ENCODE results near the gene TRPC5OS.

The TRPC5OS gene

GRCh38 chrX:111869639-111870034, 6.3 kb upstream of the TRPC5OS start:
- no peak overlapping the region for H2AFZ ChIP-seq (ENCODE audit: low read depth, low read length)
- TF ChIP-seq CTCF (IDR thresholded peaks at IDR 0.05; ENCODE audit: borderline replicate concordance, extremely low read depth, low read length, poor library complexity, severe bottlenecking) (peak; percentile 70), EZH2 (IDR thresholded peaks at IDR 0.05; ENCODE audit: borderline replicate concordance, low read depth, low read length, severe bottlenecking) (no peak)

GRCh38 chrX:111874241-111874640, 1.7 kb upstream of the TRPC5OS start:
- no peak overlapping the region for H3K4me3 ChIP-seq (ENCODE audit: low read depth in 1 of 2, low read length in 2 of 2)
- ATAC-seq (ENCODE audit: insufficient read depth, low read depth), result no peak
- H3K27ac ChIP-seq (ENCODE audit: low read length), result no peak overlapping the region
- H3K9me3 ChIP-seq (ENCODE audit: insufficient read depth, low read length, severe bottlenecking), result no peaks in the 10 kb centered on the region
- no peak overlapping the region for H3K4me2 ChIP-seq (ENCODE audit: insufficient read depth, low read length)
- no peak for DNase-seq
- TF ChIP-seq CTCF (IDR thresholded peaks at IDR 0.05; ENCODE audit: borderline replicate concordance, extremely low read depth, low read length, poor library complexity, severe bottlenecking) (no peak), EZH2 (IDR thresholded peaks at IDR 0.05; ENCODE audit: borderline replicate concordance, low read depth, low read length, severe bottlenecking) (no peak)
- H3K36me3 ChIP-seq (ENCODE audit: insufficient read depth, low read length), result no peaks in the 10 kb centered on the region
- H3K27me3 ChIP-seq (ENCODE audit: insufficient read depth, low read length, poor library complexity), result no peaks in the 10 kb centered on the region
- no peaks in the 10 kb centered on the region for H3K4me1 ChIP-seq (ENCODE audit: insufficient read depth, low read length)
- H2AFZ ChIP-seq (ENCODE audit: low read depth, low read length), result no peak overlapping the region
- H3K79me2 ChIP-seq (ENCODE audit: insufficient read depth, low read length), result no peaks in the 10 kb centered on the region
- no peak overlapping the region for H3K9ac ChIP-seq (ENCODE audit: low read depth, low read length)
- H4K20me1 ChIP-seq (ENCODE audit: insufficient read depth, low read length), result no peaks in the 10 kb centered on the region

More at GRCh38 chrX:111869639-111870034, 6.3 kb upstream of the TRPC5OS start:
- H3K36me3 ChIP-seq (ENCODE audit: insufficient read depth, low read length), result no peaks in the 10 kb centered on the region
- H3K79me2 ChIP-seq (ENCODE audit: insufficient read depth, low read length), result no peaks in the 10 kb centered on the region
- DNase-seq (peak; percentile 20), ATAC-seq (ENCODE audit: insufficient read depth, low read depth) (peak; percentile 82)
- no peaks in the 10 kb centered on the region for H3K9me3 ChIP-seq (ENCODE audit: insufficient read depth, low read length, severe bottlenecking)
- no peak overlapping the region for H3K4me3 ChIP-seq (ENCODE audit: low read depth in 1 of 2, low read length in 2 of 2)
- no peaks in the 10 kb centered on the region for H3K27me3 ChIP-seq (ENCODE audit: insufficient read depth, low read length, poor library complexity)
- no peaks in the 10 kb centered on the region for H3K4me1 ChIP-seq (ENCODE audit: insufficient read depth, low read length)
- no peaks in the 10 kb centered on the region for H4K20me1 ChIP-seq (ENCODE audit: insufficient read depth, low read length)
- no peak overlapping the region for H3K9ac ChIP-seq (ENCODE audit: low read depth, low read length)
- no peak overlapping the region for H3K4me2 ChIP-seq (ENCODE audit: insufficient read depth, low read length)
- H3K27ac ChIP-seq (ENCODE audit: low read length), result no peak overlapping the region

DNA sequence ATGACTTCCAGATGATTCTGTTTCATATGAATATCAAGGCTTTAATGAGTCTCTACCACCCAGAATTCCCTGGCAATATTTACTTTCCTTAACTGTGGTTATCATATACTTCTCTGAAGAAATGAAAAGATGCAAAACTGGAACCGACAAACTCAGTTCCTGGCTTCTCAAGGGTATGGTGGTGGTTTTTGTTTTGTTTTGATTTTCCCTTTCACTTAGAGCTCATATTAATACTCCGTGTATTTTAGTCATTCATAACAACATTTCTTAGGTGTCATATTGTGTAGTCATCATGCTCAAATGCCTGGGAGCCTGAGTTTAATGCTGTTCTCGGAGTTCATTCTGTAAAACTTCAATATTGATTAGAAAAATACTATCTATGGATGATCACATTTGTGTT, 665 bp downstream of the TRPC5OS start:
- no peak for ATAC-seq (ENCODE audit: insufficient read depth, low read depth)

More for the DNA sequence above, 665 bp downstream of the TRPC5OS start:
- H2AFZ ChIP-seq (ENCODE audit: low read depth, low read length), result no peak overlapping the region
- no peak overlapping the region for H3K4me3 ChIP-seq (ENCODE audit: low read depth in 1 of 2, low read length in 2 of 2)
- no peaks in the 10 kb centered on the region; the same call in 1 of the 2 replicates for H3K4me1 ChIP-seq (ENCODE audit: insufficient read depth, low read length)
- H3K36me3 ChIP-seq (ENCODE audit: insufficient read depth, low read length), result no peaks in the 10 kb centered on the region
- no peaks in the 10 kb centered on the region for H3K79me2 ChIP-seq (ENCODE audit: insufficient read depth, low read length)
- no peak for TF ChIP-seq CTCF (IDR thresholded peaks at IDR 0.05; ENCODE audit: borderline replicate concordance, extremely low read depth, low read length, poor library complexity, severe bottlenecking)
- TF ChIP-seq EZH2 (IDR thresholded peaks at IDR 0.05; ENCODE audit: borderline replicate concordance, low read depth, low read length, severe bottlenecking), result no peak
- no peaks in the 10 kb centered on the region for H4K20me1 ChIP-seq (ENCODE audit: insufficient read depth, low read length)
- H3K9ac ChIP-seq (ENCODE audit: low read depth, low read length), result no peak overlapping the region
- no peak for DNase-seq
- no peak overlapping the region for H3K4me2 ChIP-seq (ENCODE audit: insufficient read depth, low read length)
- no peaks in the 10 kb centered on the region for H3K9me3 ChIP-seq (ENCODE audit: insufficient read depth, low read length, severe bottlenecking)
- no peaks in the 10 kb centered on the region for H3K27me3 ChIP-seq (ENCODE audit: insufficient read depth, low read length, poor library complexity)
- no peak overlapping the region for H3K27ac ChIP-seq (ENCODE audit: low read length)

Data from DND-41 (cell line).